GM12872 (cell line): ENCODE data around the gene PIM1.
A peak's percentile ranks its signal among the peaks of the same experiment; 100 is the strongest.

Experiments
- CTCF ChIP-seq: IDR thresholded peaks from 3 replicates; pipeline ENCODE4 v1.5.1; 2011; ENCODE audit warnings: low read depth, mild to moderate bottlenecking, low read length, moderate library complexity; ENCODE audit not compliant: insufficient read depth

PIM1 gene

GRCh38 chr6:37168811-37169495, 999 bp upstream of the PIM1 start:
- no peak for TF ChIP-seq CTCF

GRCh38 chr6:37170273-37171200, 585 bp downstream of the PIM1 start:
- peak; percentile 34; the same call in 2 of the 3 replicates for TF ChIP-seq CTCF

- TF ChIP-seq CTCF = no peak
Observed at GRCh38 chr6:37171201-37171969, 1.4 kb downstream of the PIM1 start.

- TF ChIP-seq CTCF = peak; percentile 86
Observed at GRCh38 chr6:37171970-37172812, 2.2 kb downstream of the PIM1 start.

GRCh38 chr6:37172912-37173492, 3.0 kb downstream of the PIM1 start:
- no peak for TF ChIP-seq CTCF

- TF ChIP-seq CTCF = no peak
Observed at GRCh38 chr6:37173493-37174195, 3.7 kb downstream of the PIM1 start.
